ENCODE results near the gene MAIP1.

MAIP1 gene

DNA sequence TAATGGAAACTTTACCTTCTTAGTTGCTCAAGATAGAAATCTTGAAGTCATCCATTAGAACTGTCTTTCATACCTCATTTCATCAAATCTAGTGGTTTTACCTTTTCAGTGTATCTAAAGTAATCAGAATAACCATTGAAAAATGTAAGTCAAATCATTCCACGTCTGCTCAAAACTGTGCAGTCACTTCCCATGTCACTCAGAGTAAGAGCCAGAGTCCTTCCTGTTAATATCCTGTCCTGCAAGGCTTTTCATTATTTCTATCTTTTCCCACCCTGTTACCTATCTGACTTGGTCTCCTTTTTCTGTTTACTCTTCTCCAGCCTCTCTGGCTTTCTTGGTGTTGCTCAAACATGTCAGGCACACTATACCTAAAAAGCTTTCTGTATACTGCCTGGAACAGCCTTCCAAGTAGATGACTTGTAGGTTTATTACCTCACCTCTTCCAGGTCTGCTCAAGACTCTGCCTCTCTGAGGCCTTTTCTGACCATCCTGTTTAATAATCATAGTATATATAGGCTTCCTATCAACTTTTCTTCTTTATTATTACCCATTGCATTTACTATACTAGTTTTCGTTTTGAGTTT, 40.9 kb upstream of the MAIP1 start:
- TF ChIP-seq, protein P1, sequence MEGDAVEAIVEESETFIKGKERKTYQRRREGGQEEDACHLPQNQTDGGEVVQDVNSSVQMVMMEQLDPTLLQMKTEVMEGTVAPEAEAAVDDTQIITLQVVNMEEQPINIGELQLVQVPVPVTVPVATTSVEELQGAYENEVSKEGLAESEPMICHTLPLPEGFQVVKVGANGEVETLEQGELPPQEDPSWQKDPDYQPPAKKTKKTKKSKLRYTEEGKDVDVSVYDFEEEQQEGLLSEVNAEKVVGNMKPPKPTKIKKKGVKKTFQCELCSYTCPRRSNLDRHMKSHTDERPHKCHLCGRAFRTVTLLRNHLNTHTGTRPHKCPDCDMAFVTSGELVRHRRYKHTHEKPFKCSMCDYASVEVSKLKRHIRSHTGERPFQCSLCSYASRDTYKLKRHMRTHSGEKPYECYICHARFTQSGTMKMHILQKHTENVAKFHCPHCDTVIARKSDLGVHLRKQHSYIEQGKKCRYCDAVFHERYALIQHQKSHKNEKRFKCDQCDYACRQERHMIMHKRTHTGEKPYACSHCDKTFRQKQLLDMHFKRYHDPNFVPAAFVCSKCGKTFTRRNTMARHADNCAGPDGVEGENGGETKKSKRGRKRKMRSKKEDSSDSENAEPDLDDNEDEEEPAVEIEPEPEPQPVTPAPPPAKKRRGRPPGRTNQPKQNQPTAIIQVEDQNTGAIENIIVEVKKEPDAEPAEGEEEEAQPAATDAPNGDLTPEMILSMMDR (IDR thresholded peaks at IDR 0.05; ENCODE audit: extremely low read depth, missing control alignments), result no peak
- DNase-seq (ENCODE audit: low spot score), result no peak

DNA sequence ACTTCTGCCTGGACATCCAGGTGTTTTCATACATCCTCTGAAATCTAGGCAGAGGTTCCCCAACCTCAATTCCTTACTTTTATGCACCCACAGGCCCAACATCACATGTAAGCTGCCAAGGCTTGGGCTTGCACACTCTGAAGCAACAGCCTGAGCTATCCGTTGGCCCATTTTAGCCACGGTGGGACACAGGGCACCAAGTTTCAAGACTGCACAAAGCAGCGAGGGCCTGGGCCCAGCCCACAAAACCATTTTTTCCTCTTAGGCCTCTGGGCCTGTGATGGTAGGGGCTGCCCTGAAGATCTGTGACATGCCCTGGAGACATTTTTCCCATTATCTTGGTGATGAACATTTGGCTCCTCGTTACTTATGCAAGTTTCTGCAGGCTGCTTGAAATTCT, 38.4 kb upstream of the MAIP1 start:
- no peak for DNase-seq (ENCODE audit: low spot score)
- TF ChIP-seq, protein P1 (IDR thresholded peaks at IDR 0.05; ENCODE audit: extremely low read depth, missing control alignments), result no peak

DNA sequence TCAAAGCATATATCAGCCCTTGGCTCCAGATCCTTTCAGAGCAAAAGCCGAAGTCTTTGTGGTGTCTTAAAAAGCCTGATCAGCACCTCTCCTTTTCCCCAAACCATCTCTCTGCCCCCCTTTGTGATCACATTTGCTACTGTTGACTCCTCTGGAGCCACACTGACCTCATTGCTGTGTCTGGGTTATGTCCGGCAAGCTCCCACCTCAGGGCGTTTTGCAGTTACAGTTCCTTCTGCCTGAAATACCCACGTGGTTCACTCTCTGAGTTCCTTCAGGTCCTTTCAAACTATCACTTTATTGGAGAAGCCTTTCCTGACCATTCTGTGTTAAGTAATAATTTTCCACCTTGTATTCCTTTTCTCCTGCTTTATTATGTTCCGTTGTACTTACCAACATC, 32.5 kb upstream of the MAIP1 start:
- DNase-seq (ENCODE audit: low spot score), result no peak
- TF ChIP-seq, protein P1 (IDR thresholded peaks at IDR 0.05; ENCODE audit: extremely low read depth, missing control alignments), result no peak

DNA sequence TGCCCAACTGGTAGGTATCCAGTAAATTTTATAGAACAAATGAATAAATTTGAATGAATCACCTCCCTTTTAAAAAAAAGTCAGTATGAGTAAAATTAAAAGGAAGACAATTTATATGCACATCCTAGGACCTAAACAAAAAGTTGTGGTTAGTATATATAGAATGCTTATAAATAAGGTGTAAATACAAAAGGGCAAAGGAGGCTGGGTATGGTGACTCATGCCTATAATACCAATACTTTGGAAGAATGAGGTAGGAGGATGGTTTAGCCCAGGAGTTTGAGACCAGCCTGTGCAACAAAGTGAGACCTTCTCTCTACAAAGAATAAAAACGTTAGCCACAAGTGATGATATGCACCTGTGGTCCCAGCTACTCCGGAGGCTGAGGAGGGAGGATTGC, 31.5 kb upstream of the MAIP1 start:
- TF ChIP-seq, protein P1 (IDR thresholded peaks at IDR 0.05; ENCODE audit: extremely low read depth, missing control alignments), result no peak
- DNase-seq (ENCODE audit: low spot score), result no peak

DNA sequence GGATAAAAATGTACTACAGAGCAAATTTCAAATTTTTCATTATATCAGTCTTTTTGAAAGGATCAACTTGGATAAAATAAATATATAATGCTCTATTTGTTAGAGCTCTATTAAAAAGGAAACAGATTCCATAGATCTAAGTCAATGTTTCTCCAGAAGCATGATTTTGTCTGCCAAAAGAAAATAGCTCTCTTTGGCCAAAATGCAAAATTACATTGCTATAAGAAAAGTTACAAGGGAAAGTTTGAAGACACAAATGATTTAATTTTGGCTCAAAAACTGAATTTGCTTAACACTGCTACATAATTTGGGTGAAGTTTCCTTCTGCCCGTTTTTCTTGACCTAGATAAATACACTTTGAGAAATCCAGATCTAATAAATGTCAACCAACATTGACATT, 28.6 kb upstream of the MAIP1 start:
- TF ChIP-seq, protein P1 (IDR thresholded peaks at IDR 0.05; ENCODE audit: extremely low read depth, missing control alignments), result no peak

DNA sequence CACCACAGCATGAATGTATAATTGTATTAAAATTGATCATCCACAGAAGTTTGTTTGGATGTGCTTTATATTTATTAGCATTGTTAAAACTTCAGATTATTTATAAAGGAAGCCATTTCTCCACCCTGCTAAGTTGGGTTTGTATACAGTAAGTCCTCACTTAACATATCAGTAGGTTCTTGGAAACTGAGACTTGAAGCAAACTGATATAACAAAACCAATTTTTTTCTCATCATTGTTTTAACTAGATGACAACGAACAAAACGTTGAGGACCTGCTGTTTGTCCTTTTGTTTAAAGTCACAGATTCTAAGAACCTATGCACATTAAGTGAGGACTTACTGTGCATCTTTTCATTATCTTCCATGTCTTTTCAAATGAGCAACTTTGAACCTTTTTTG, 27.2 kb upstream of the MAIP1 start:
- no peak for DNase-seq (ENCODE audit: low spot score)
- TF ChIP-seq, protein P1 (IDR thresholded peaks at IDR 0.05; ENCODE audit: extremely low read depth, missing control alignments), result no peak

More for the DNA sequence above, 28.6 kb upstream of the MAIP1 start:
- DNase-seq (ENCODE audit: low spot score), result no peak

DNA sequence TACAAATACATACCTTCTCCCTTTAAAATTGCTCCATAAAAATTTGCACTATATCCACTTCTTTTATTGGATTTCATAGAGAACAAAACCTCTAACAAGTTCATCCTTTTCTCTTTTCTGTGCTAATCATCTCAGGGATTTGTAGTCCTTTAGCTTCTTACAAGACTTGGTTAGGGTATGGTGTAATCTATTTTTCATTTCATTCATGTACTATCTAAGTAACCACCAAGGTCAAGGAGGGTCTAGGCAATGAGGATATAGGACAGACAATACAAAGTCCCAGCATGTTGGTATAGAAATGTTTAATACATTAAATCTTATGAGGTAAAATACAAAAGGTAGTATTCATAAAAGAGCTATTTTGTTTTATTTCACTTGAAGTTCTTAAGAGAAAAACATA, 26.8 kb upstream of the MAIP1 start:
- TF ChIP-seq, protein P1 (IDR thresholded peaks at IDR 0.05; ENCODE audit: extremely low read depth, missing control alignments), result no peak
- DNase-seq (ENCODE audit: low spot score), result no peak

All from GM20000 (cell line).